H9 (cell line): ENCODE data around the gene SEMA3C. TPM values are rescaled to one million over a fixed set of nuclear protein-coding genes. Genes with fewer than 3 reads are reported as not detected.
A peak's percentile ranks its signal among the peaks of the same experiment; 100 is the strongest.

Experiments used
- DNase-seq: peaks from one replicate; pipeline ENCODE4 v3.0.0-alpha.2; 2017
- H2AFZ ChIP-seq: one replicate; pipeline ENCODE4 v1.6.1; 2013; ENCODE audit warnings: mild to moderate bottlenecking, low read length, control low read depth, moderate library complexity
- H2AK5ac ChIP-seq: 2 replicates; pipeline ENCODE4 v1.6.1; 2013; ENCODE audit warnings: low read length, control low read depth, mixed read lengths; ENCODE audit not compliant: insufficient read length
- H2BK120ac ChIP-seq: one replicate; pipeline ENCODE4 v1.6.1; 2013; ENCODE audit warnings: low read depth, mild to moderate bottlenecking, low read length, control low read depth, inconsistent platforms; ENCODE audit not compliant: poor library complexity, severe bottlenecking
- H2BK12ac ChIP-seq: 2 replicates; pipeline ENCODE4 v1.6.1; 2013; ENCODE audit warnings: low read length, control low read depth, mixed read lengths, low read depth; ENCODE audit not compliant: insufficient read length
- H2BK15ac ChIP-seq: 2 replicates; pipeline ENCODE4 v1.6.1; 2013; ENCODE audit warnings: low read depth, low read length, control low read depth
- H2BK20ac ChIP-seq: one replicate; pipeline ENCODE4 v1.6.1; 2013; ENCODE audit warnings: low read depth, mild to moderate bottlenecking, low read length, control low read depth, inconsistent platforms; ENCODE audit not compliant: poor library complexity, severe bottlenecking
- H2BK5ac ChIP-seq: 2 replicates; pipeline ENCODE4 v1.6.1; 2013; ENCODE audit warnings: low read length, control low read depth, mixed read lengths; ENCODE audit not compliant: insufficient read length
- H3K14ac ChIP-seq: 2 replicates; pipeline ENCODE4 v1.6.1; 2013; ENCODE audit warnings: low read length, control low read depth; ENCODE audit not compliant: insufficient read depth
- H3K18ac ChIP-seq: 2 replicates; pipeline ENCODE4 v1.6.1; 2013; ENCODE audit warnings: low read depth, mild to moderate bottlenecking, mixed read lengths, low read length, control low read depth; ENCODE audit not compliant: insufficient read length
- H3K23ac ChIP-seq: 2 replicates; pipeline ENCODE4 v1.6.1; 2013; ENCODE audit warnings: low read length, control low read depth, mixed read lengths, low read depth; ENCODE audit not compliant: insufficient read length
- H3K23me2 ChIP-seq: 2 replicates; pipeline ENCODE4 v1.6.1; 2013; ENCODE audit warnings: low read depth, mild to moderate bottlenecking, mixed read lengths, low read length, control low read depth; ENCODE audit not compliant: insufficient read length, poor library complexity, severe bottlenecking
- H3K27ac ChIP-seq: 2 replicates; pipeline ENCODE4 v1.5.1; 2013; ENCODE audit warnings: low read length, control low read depth, mixed read lengths, low read depth; ENCODE audit not compliant: insufficient read length
- H3K27me3 ChIP-seq: 2 replicates; pipeline ENCODE4 v1.6.1; 2013; ENCODE audit warnings: low read length, control low read depth, inconsistent platforms; ENCODE audit not compliant: insufficient read depth
- H3K4ac ChIP-seq: 2 replicates; pipeline ENCODE4 v1.6.1; 2013; ENCODE audit warnings: low read depth, mild to moderate bottlenecking, control low read depth, inconsistent platforms, low read length, moderate library complexity
- H3K4me1 ChIP-seq: 2 replicates; pipeline ENCODE4 v1.6.1; 2013; ENCODE audit warnings: low read length, control low read depth, inconsistent platforms; ENCODE audit not compliant: insufficient read depth
- H3K4me2 ChIP-seq: 2 replicates; pipeline ENCODE4 v1.6.1; 2013; ENCODE audit warnings: low read length, control low read depth, mixed read lengths; ENCODE audit not compliant: insufficient read length, insufficient read depth
- H3K56ac ChIP-seq: 2 replicates; pipeline ENCODE4 v1.6.1; 2013; ENCODE audit warnings: low read depth, mild to moderate bottlenecking, mixed read lengths, low read length, control low read depth; ENCODE audit not compliant: insufficient read length
- H3K79me1 ChIP-seq: 2 replicates; pipeline ENCODE4 v1.6.1; 2013; ENCODE audit warnings: low read depth, mild to moderate bottlenecking, moderate library complexity, low read length, control low read depth, inconsistent platforms; ENCODE audit not compliant: insufficient read depth, poor library complexity, severe bottlenecking
- H3K79me2 ChIP-seq: 2 replicates; pipeline ENCODE4 v1.6.1; 2013; ENCODE audit warnings: low read length, control low read depth, inconsistent platforms; ENCODE audit not compliant: insufficient read depth
- H3K9ac ChIP-seq: 2 replicates; pipeline ENCODE4 v1.6.1; 2013; ENCODE audit warnings: low read length, control low read depth, mixed read lengths; ENCODE audit not compliant: insufficient read length; ENCODE audit errors: extremely low read depth
- H3K9me3 ChIP-seq: one replicate; pipeline ENCODE4 v1.6.1; 2013; ENCODE audit warnings: low read depth, low read length, inconsistent platforms; ENCODE audit not compliant: control insufficient read depth
- H3T11ph ChIP-seq: one replicate; pipeline ENCODE4 v1.6.1; 2013; ENCODE audit warnings: mild to moderate bottlenecking, low read length, control low read depth, inconsistent platforms
- H4K20me1 ChIP-seq: one replicate; pipeline ENCODE4 v1.6.1; 2013; ENCODE audit not compliant: control insufficient read depth, insufficient read length, insufficient read depth
- H4K5ac ChIP-seq: 2 replicates; pipeline ENCODE4 v1.6.1; 2013; ENCODE audit warnings: low read depth, mild to moderate bottlenecking, mixed read lengths, low read length, control low read depth; ENCODE audit not compliant: insufficient read length
- H4K8ac ChIP-seq: replicated peaks from 2 replicates; pipeline ENCODE4 v1.6.1; 2013; ENCODE audit warnings: low read length, control low read depth, mixed read lengths, low read depth; ENCODE audit not compliant: insufficient read length
- H4K91ac ChIP-seq: 2 replicates; pipeline ENCODE4 v1.6.1; 2013; ENCODE audit warnings: low read depth, mild to moderate bottlenecking, moderate library complexity, mixed read lengths, low read length, control low read depth; ENCODE audit not compliant: insufficient read length
- H3K27ac Mint-ChIP-seq, 3 experiments: 2 replicates in 2 of 3; 3 replicates in 1 of 3; pipeline ENCODE4 v1.8.0; 2020 to 2021; ENCODE audit warnings: mixed read lengths in 3 of 3, mild to moderate bottlenecking in 1 of 3, moderate library complexity in 1 of 3
- H3K27me3 Mint-ChIP-seq: 2 replicates; pipeline ENCODE4 v1.8.0; 2021; ENCODE audit warnings: low read depth, mild to moderate bottlenecking, moderate library complexity, mixed read lengths
- H3K36me3 Mint-ChIP-seq, 3 experiments: 2 replicates in 2 of 3; 3 replicates in 1 of 3; pipeline ENCODE4 v1.8.0; 2020 to 2021; ENCODE audit warnings: low read depth in 3 of 3, mixed read lengths in 3 of 3; ENCODE audit not compliant: insufficient read depth in 1 of 3
- H3K4me1 Mint-ChIP-seq, 2 experiments: 2 replicates each; pipeline ENCODE4 v1.8.0; 2020; ENCODE audit warnings: mixed read lengths in 2 of 2
- H3K4me3 Mint-ChIP-seq, 2 experiments: 2 replicates in 1 of 2; 3 replicates in 1 of 2; pipeline ENCODE4 v1.8.0; 2020 to 2021; ENCODE audit warnings: mild to moderate bottlenecking in 2 of 2, mixed read lengths in 2 of 2, moderate library complexity in 1 of 2
- H3K9me3 Mint-ChIP-seq, 2 experiments: 2 replicates in 1 of 2; 3 replicates in 1 of 2; pipeline ENCODE4 v1.8.0; 2020; ENCODE audit warnings: mild to moderate bottlenecking in 2 of 2, mixed read lengths in 2 of 2, moderate library complexity in 1 of 2
- CTCF ChIP-seq: fragments of 200-600 bp; sonication (generic); conservative IDR thresholded peaks from 3 replicates; pipeline ENCODE4 v1.8.0; 2021; ENCODE audit warnings: antibody characterized with exemption, mild to moderate bottlenecking
- WGBS: extraction: QIAGEN DNeasy Blood & Tissue Kit; methylation state at CpG from one replicate; pipeline ENCODE4 v1.1.7; 2013; ENCODE audit warnings: missing lambda C conversion rate, low lambda C conversion rate, mixed read lengths; ENCODE audit not compliant: insufficient read length; ENCODE audit errors: extremely low coverage; 5-methylcytosine and 5-hydroxymethylcytosine counted together
- total RNA-seq: library from RNA; stranded (reverse); gene quantifications from 2 replicates; pipeline ENCODE4 v1.2.1, GENCODE V29; 2021

The SEMA3C gene
- total RNA-seq, 1 experiment from 2014 or later: 1.6 TPM

GRCh38 chr7:80905334-80905733 lies 13.5 kb downstream of the SEMA3C start:
- Mint-ChIP-seq H3K27ac (0 out of 7 replicates have a peak overlapping the region, but pooled peaks of 1 of the 3 experiments have one; percentile 13), H3K4me1 (peaks cover 4 to 14% of the 10 kb centered on the region in 2 experiments), H3K4me3 (no peak overlapping the region), H3K9me3 (no peaks in the 10 kb centered on the region), H3K27me3 (no peaks in the 10 kb centered on the region), H3K36me3 (no peaks in the 10 kb centered on the region)
- Histone ChIP-seq H4K91ac (no peak overlapping the region), H3K79me1 (no peaks in the 10 kb centered on the region), H3K23me2 (no peaks in the 10 kb centered on the region), H2AK5ac (no peak overlapping the region), H3K9me3 (no peaks in the 10 kb centered on the region), H3K4me2 (no peak overlapping the region), H3K4ac (no peak overlapping the region), H2BK15ac (no peak overlapping the region), H4K8ac (no peak overlapping the region), H3K9ac (no peak overlapping the region), H2BK5ac (no peak overlapping the region), H4K20me1 (no peaks in the 10 kb centered on the region), H3K79me2 (no peaks in the 10 kb centered on the region), H3K27ac (no peak overlapping the region), H3K23ac (no peak overlapping the region), H2BK20ac (no peak overlapping the region), H3K27me3 (no peaks in the 10 kb centered on the region), H4K5ac (no peak overlapping the region), H2AFZ (no peak overlapping the region), H3K14ac (no peak overlapping the region), H2BK12ac (no peak overlapping the region), H3K4me1 (no peaks in the 10 kb centered on the region), H2BK120ac (no peak overlapping the region), H3K56ac (no peak overlapping the region), H3T11ph (no peak overlapping the region), H3K18ac (no peak overlapping the region)
- no peak for DNase-seq
- TF ChIP-seq CTCF: no peak
- WGBS: no CpG with 5 or more reads among the region's 3 CpGs
